Skeletal muscle satellite cell (primary cell): ENCODE data around the gene ADAM21.
"Not testable (repeated sequence)": the region's sequence is repeated elsewhere in the genome, so short reads cannot be mapped to it uniquely, and the experiment has no call there.

Experiments used
- H3K27me3 ChIP-seq: 2 replicates; pipeline ENCODE4 v1.7.0; 2013; ENCODE audit warnings: low read length; ENCODE audit not compliant: control insufficient read depth, insufficient read depth
- H3K36me3 ChIP-seq: 2 replicates; pipeline ENCODE4 v1.7.0; 2013; ENCODE audit warnings: mild to moderate bottlenecking, control low read depth, low read length; ENCODE audit not compliant: insufficient read depth
- H3K4me1 ChIP-seq: 2 replicates; pipeline ENCODE4 v1.7.0; 2013; ENCODE audit warnings: low read length; ENCODE audit not compliant: control insufficient read depth, insufficient read depth
- H3K4me2 ChIP-seq: 2 replicates; pipeline ENCODE4 v1.7.0; 2013; ENCODE audit warnings: mild to moderate bottlenecking, low read length
- H3K4me3 ChIP-seq: 2 replicates; pipeline ENCODE4 v1.7.0; 2013; ENCODE audit warnings: low read length
- H3K9ac ChIP-seq: 2 replicates; pipeline ENCODE4 v1.7.0; 2013; ENCODE audit warnings: mild to moderate bottlenecking, low read depth, low read length, moderate library complexity
- H3K9me3 ChIP-seq: replicated peaks from 2 replicates; pipeline ENCODE4 v1.7.0; 2013; ENCODE audit warnings: mild to moderate bottlenecking, control low read depth, low read length

ADAM21 gene

DNA sequence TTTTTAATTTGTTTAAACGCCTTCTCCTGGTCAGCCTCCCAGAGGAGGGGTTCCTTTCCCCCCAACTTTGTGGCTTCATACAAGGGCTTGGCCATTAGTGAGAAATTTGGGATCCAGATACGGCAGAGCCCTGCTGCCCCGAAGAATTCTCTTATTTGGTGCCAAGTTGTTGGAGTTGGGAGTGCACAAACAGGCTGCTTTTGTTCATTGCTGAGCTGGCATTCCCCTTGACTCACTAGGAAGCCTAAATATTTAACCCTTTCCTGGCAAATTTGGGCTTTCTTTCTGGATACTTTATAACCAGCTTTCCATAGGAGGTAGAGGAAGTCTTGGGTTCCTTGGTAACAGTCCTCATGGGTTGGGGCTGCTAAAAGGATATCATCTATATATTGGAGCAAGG is 10.3 kb upstream of the ADAM21 start:
- Histone ChIP-seq H3K4me2 (no peak overlapping the region), H3K4me3 (no peak overlapping the region), H3K36me3 (no peaks in the 10 kb centered on the region), H3K4me1 (no peaks in the 10 kb centered on the region), H3K9ac (no peak overlapping the region), H3K27me3 (no peaks in the 10 kb centered on the region), H3K9me3 (no peaks in the 10 kb centered on the region)

DNA sequence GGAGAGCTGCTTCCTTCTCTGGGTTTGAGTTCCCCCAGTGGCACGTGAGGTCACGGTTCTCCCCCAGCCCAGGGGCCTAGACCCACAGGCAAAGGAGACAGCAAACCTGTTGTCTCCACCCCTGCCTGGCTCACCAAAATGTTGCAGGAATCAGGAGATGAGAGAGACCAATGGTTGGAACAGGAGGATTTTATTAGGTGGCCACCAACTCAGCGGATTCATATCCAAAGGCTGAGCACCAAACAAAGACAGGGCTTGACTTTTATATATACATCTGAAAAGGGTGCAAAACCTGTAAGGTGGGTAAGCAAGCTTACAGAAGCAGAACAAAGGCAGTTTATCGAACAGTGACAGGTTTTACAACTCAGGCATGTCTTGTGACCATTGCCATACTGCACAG is 9.2 kb upstream of the ADAM21 start:
- Histone ChIP-seq H3K4me2 (no peak overlapping the region), H3K36me3 (no peaks in the 10 kb centered on the region), H3K9ac (no peak overlapping the region), H3K27me3 (no peaks in the 10 kb centered on the region), H3K4me1 (no peaks in the 10 kb centered on the region), H3K4me3 (no peak overlapping the region), H3K9me3 (no peaks in the 10 kb centered on the region)

DNA sequence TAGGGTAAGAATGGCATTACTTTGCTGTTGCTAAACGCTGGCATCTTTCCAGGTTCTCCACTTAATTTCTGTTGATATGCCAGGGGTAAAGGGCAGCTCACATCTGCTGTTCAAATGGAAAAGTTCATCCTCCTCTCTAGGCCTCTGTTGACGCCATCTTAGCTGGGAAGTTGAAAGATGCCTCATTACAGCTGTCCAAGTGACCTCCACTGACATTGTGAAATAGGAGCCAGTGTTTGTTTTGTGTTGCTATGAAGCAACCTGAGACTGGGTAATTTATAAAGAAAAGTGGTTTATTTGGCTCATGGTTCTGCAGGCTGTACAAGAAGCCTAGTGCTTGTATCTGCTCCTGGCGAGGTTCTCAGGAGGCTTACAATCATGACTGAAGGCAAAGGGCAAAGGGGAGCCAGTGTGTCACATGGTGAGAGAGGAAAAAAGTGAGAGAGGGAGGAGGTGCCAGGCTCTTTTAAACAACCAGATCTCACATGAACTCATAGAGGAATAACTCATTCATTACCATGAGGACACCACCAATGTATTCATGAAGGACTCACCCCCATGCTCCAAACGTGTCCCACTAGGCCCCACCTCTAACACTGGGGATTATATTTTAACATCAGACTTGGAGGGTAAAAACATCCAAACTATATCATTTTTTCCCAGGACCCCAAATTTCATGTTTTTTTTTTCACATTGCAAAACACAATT is 3.2 kb upstream of the ADAM21 start:
- H3K27me3 ChIP-seq = no peaks in the 10 kb centered on the region
- H3K4me2 ChIP-seq = no peak overlapping the region
- no peak overlapping the region for H3K4me3 ChIP-seq
- H3K4me1 ChIP-seq = no peaks in the 10 kb centered on the region
- H3K36me3 ChIP-seq = no peaks in the 10 kb centered on the region
- H3K9ac ChIP-seq = no peak overlapping the region
- no peaks in the 10 kb centered on the region for H3K9me3 ChIP-seq

DNA sequence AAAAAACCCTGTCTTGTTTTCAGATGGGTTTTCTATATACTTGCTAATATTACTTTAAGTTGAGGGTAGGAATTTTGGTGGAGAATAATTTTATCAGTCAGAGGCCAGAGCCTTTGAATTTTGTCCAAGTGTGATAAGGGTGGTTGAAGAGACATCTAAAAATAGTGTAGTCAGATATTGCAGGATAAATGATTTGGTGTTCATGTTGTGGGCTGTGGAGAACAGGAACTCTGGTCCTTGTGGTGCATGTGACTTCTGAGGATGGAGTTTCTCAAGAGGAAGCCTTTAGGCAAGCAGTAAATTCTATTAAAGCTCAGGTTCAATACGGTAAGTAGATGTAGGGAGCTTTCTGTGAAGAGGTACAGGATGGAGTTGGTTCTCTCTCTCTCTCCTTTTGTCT is 2.8 kb downstream of the ADAM21 start:
- H3K4me3 ChIP-seq = no peak overlapping the region
- no peaks in the 10 kb centered on the region for H3K36me3 ChIP-seq

DNA sequence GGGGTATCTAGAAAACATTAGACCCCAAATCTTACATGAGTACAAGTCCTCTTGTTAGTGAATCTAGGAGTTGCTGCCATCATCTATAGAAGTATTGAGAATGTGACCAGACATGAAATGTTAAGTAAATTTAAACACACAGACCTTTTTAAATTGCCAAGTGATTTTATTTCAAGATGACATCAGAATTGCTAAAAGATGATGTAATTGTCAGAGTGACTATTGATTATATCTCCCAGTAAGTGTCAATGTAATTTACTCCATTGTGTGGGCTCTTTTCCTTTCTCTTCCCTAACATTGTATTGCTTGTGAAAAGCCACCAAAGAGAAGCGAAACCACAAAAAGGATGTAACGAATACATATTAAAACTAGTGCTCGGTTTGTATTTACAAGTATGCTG is 16.8 kb downstream of the ADAM21 start:
- Histone ChIP-seq H3K4me3 (no peak overlapping the region), H3K4me2 (no peak overlapping the region), H3K9ac (no peak overlapping the region), H3K27me3 (no peaks in the 10 kb centered on the region), H3K4me1 (no peaks in the 10 kb centered on the region), H3K9me3 (no peaks in the 10 kb centered on the region), H3K36me3 (no peaks in the 10 kb centered on the region)

More for the DNA sequence above, 2.8 kb downstream of the ADAM21 start:
- no peaks in the 10 kb centered on the region for H3K4me1 ChIP-seq
- no peaks in the 10 kb centered on the region for H3K9me3 ChIP-seq
- no peak overlapping the region for H3K9ac ChIP-seq
- no peak overlapping the region for H3K4me2 ChIP-seq
- no peaks in the 10 kb centered on the region for H3K27me3 ChIP-seq

DNA sequence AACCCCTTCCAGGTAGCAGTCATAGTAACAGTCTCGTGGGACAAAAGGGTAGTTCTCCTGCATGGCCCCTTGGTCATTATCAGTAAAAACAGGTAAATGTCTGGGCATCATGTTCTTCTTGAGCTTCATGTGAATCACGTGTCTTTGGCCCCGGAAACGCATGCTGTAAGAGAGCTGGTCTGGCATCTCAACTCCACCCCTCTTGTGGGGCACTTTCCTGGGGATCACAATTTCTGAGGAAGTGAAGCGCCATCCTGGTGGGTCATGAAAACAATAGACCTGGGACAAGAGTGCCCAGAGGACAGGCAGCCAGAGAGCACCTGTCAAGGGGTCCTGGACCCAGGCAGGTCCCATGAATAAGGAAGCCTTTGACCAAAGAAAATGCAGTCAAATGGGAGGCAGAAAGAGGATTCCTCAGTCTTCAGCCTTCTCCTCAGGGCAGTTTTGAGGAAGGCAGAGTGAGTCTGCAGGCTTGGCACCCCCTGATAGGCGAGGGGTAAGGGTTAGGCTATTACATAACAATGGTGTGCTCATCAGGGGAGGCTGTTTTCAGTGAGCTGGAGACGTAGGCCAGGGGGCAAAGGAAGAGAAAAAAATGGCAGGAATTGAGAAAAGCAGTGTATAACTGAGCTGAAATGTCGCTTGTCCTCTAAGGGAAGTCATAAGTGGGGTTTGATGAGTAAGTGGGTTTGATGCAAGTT is 19.0 kb downstream of the ADAM21 start:
- H3K4me1 ChIP-seq, H3K36me3 ChIP-seq: not testable (repeated sequence)

DNA sequence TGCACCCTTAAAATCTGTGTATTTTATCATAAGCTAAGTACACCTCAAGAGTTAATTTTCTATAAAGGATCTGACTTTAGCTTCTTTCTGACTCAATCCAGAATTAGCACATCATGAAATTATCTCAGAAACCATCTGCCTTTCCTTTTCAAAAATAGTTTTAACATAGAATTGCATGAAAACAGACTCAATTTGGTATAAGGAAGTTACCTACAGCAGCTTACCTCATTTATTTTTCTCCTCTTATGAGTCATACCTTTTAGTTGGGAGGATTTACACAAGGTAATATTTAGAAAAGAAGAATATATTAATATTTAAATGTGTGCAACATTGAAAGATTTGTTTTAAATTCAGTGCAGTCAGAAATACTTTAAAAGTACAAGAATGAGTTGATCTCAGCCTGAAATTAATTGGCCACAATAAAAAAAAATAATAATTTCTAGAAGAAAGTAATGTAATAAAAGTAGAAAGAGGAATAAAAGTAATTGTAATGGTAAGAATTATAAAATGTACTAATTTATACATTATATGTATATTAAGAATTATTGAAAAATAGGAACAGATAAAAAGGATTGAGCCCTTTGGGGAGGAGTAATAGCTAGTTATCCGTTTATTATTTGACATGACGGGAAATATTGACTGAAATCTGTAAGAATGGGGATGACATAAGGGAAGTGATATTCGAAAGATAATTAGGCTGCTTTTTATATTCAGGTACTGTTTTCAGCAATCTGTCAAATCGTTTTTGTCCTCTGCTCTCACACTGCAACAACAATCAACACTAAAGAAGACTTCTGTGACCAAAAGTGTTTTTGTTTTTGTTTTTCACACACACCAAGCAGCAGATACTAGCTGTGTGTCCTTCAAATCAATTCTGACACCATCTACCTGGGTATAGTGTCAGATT is 20.5 kb downstream of the ADAM21 start:
- no peak overlapping the region for H3K4me2 ChIP-seq
- no peaks in the 10 kb centered on the region for H3K4me1 ChIP-seq
- no peak overlapping the region for H3K9ac ChIP-seq
- no peak overlapping the region for H3K4me3 ChIP-seq
- no peaks in the 10 kb centered on the region for H3K9me3 ChIP-seq
- H3K36me3 ChIP-seq = no peaks in the 10 kb centered on the region
- no peaks in the 10 kb centered on the region for H3K27me3 ChIP-seq

More for the DNA sequence above, 19.0 kb downstream of the ADAM21 start:
- H3K9me3 ChIP-seq, H3K4me3 ChIP-seq, H3K27me3 ChIP-seq, H3K4me2 ChIP-seq, H3K9ac ChIP-seq: not testable (repeated sequence)

DNA sequence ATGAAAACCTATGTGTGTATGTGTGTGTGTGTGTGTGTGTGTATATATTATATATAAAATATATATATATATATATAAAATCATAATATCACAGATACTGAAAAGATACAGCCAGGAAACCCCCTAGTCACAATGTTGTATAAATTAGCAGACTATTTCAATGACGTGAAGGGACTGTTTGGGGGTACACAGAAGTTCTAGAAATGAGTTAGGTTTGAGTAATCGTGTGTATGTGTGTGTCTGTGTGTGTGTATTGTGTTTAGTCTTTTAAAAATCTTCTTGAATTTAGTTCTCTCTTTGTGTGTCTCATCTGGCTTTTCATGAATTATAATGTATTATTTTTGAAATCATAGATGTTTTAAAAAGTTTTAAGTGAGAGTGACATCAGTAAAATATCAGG is 21.9 kb downstream of the ADAM21 start:
- Histone ChIP-seq H3K4me2 (no peak overlapping the region), H3K4me3 (no peak overlapping the region), H3K9ac (no peak overlapping the region), H3K4me1 (no peaks in the 10 kb centered on the region), H3K27me3 (no peaks in the 10 kb centered on the region), H3K9me3 (no peaks in the 10 kb centered on the region), H3K36me3 (no peaks in the 10 kb centered on the region)

DNA sequence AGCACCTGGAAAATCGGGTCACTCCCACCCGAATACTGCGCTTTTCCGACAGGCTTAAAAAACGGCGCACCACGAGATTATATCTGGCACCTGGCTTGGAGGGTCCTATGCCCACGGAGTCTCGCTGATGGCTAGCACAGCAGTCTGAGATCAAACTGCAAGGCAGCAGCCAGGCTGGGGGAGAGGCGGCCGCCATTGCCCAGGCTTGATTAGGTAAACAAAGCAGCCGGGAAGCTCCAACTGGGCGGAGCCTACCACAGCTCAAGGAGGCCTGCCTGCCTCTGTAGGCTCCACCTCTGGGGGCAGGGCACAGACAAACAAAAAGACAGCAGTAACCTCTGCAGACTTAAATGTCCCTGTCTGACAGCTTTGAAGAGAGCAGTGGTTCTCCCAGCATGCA is 23.5 kb downstream of the ADAM21 start:
- not testable (repeated sequence) for H3K36me3 ChIP-seq, H3K4me2 ChIP-seq, H3K9ac ChIP-seq, H3K27me3 ChIP-seq, H3K4me3 ChIP-seq, H3K9me3 ChIP-seq, H3K4me1 ChIP-seq

DNA sequence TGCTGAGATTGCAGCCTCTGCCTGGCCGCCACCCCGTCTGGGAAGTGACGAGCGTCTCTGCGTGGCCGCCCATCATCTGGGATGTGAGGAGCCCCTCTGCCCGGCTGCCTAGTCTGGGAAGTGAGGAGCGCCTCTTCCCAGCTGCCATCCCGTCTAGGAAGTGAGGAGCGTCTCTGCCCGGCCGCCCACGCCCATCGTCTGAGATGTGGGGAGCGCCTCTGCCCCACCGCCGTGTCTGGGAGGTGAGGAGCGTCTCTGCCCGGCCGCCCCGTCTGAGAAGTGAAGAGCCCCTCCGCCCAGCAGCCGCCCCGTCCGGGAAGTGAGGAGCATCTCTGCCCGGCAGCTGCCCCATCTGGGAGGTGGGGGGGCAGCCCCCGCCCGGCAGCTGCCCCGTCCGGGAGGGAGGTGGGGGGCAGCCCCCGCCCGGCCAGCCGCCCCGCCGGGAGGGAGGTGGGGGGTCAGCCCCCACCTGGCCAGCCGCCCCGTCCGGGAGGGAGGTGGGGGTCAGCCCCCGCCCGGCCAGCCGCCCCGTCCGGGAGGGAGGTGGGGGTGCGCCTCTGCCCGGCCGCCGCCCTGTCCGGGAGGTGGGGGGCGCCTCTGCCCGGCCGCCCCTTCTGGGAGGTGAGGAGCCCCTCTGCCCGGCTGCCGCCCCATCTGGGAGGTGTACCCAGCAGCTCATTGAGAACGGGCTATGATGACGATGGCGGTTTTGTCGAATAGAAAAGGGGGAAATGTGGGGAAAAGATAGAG is 25.6 kb downstream of the ADAM21 start:
- H3K27me3 ChIP-seq, H3K9ac ChIP-seq, H3K9me3 ChIP-seq, H3K36me3 ChIP-seq, H3K4me3 ChIP-seq, H3K4me2 ChIP-seq, H3K4me1 ChIP-seq: not testable (repeated sequence)

DNA sequence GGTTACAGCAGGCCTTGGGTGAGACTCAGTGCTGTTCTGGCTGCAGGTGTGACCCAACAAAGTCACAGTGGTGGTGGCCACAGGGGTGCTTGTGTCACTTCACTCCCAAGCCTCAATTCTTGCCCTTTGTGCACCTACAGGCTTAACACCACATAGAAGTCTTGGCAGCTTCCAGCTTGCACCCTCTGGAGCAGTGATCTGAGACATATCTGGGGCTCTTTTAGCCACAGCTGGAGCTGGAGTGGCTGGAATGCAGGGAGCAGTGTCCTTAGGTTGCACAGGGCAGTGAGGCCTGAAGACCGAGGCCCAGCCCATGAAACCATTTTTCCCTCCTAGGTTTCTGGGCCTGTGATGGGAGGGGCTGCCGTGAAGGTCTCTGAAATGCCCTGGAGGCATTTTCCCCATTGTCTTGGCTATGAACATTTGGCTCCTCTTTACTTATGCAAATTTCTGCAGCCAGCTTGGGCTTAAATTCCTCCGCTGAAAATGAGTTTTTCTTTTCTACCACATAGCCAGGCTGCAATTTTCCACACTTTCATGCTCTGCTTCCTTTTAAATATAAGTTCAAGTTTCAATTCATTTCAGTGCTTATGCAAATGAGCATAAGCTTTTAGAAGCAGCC is 37.7 kb downstream of the ADAM21 start:
- H3K4me2 ChIP-seq = no peak overlapping the region
- H3K9ac ChIP-seq = no peak overlapping the region
- no peaks in the 10 kb centered on the region for H3K27me3 ChIP-seq
- H3K4me3 ChIP-seq = no peak overlapping the region
- no peaks in the 10 kb centered on the region for H3K4me1 ChIP-seq
- H3K9me3 ChIP-seq = no peaks in the 10 kb centered on the region
- H3K36me3 ChIP-seq = no peaks in the 10 kb centered on the region
